HL-60 (cell line): ENCODE results near the gene MIPOL1.

Experiments
- DNase-seq, 2 experiments: peaks; one replicate each; pipeline ENCODE4 v3.0.0-alpha.2; 2010 to 2020; ENCODE audit warnings: low read depth in 1 of 2, low spot score in 1 of 2
- H3K27ac ChIP-seq: fragments of 250-450 bp; sonication (Bioruptor Pico); replicated peaks from 2 replicates; pipeline ENCODE4 v1.5.1; 2020; ENCODE audit warnings: mild to moderate bottlenecking, moderate library complexity
- H3K27me3 ChIP-seq: fragments of 250-450 bp; sonication (Bioruptor Pico); 2 replicates; pipeline ENCODE4 v1.5.1; 2021; ENCODE audit warnings: mild to moderate bottlenecking, moderate library complexity; ENCODE audit not compliant: insufficient read depth, poor library complexity, severe bottlenecking
- H3K4me3 ChIP-seq: replicated peaks from 2 replicates; pipeline ENCODE4 v1.5.1; 2011; ENCODE audit warnings: mild to moderate bottlenecking, control low read depth, low read length; ENCODE audit not compliant: insufficient read depth
- CTCF ChIP-seq: IDR thresholded peaks from one replicate; pipeline ENCODE4 v1.5.1; 2011; ENCODE audit warnings: low read length, control low read depth, inconsistent platforms; ENCODE audit not compliant: insufficient read depth
- GABPA ChIP-seq: IDR thresholded peaks from 2 replicates; pipeline ENCODE4 v1.6.1; 2012; ENCODE audit warnings: low read depth
- POLR2AphosphoS5 ChIP-seq: IDR thresholded peaks from 2 replicates; pipeline ENCODE4 v1.6.1; 2012; ENCODE audit warnings: low read depth
- REST ChIP-seq: IDR thresholded peaks from 2 replicates; pipeline ENCODE4 v1.6.1; 2012; ENCODE audit warnings: low read depth; ENCODE audit not compliant: insufficient replicate concordance
- SPI1 ChIP-seq: IDR thresholded peaks from 2 replicates; pipeline ENCODE4 v1.6.1; 2012; ENCODE audit warnings: low read depth, mild to moderate bottlenecking, borderline replicate concordance

Gene MIPOL1

GRCh38 chr14:37168721-37169120 is 29.0 kb upstream of the MIPOL1 start:
- no peak for TF ChIP-seq REST
- TF ChIP-seq CTCF: no peak
- no peak for TF ChIP-seq GABPA
- no peak for TF ChIP-seq POLR2AphosphoS5
- H3K27me3 ChIP-seq: peaks cover 22% of the 10 kb centered on the region
- DNase-seq: no peak

GRCh38 chr14:37170237-37170636 is 27.5 kb upstream of the MIPOL1 start:
- TF ChIP-seq CTCF (no peak), GABPA (no peak), REST (no peak), POLR2AphosphoS5 (no peak)
- Histone ChIP-seq H3K27ac (no peak overlapping the region), H3K27me3 (peaks cover 22% of the 10 kb centered on the region), H3K4me3 (no peak overlapping the region)
- no peak for DNase-seq

More at GRCh38 chr14:37168721-37169120, 29.0 kb upstream of the MIPOL1 start:
- H3K4me3 ChIP-seq: no peak overlapping the region
- H3K27ac ChIP-seq: no peak overlapping the region

- TF ChIP-seq CTCF (no peak), REST (no peak), SPI1 (no peak), GABPA (no peak), POLR2AphosphoS5 (no peak)
- Histone ChIP-seq H3K4me3 (no peak overlapping the region), H3K27me3 (peaks cover 22% of the 10 kb centered on the region), H3K27ac (no peak overlapping the region)
- DNase-seq: no peak
Measured at GRCh38 chr14:37170993-37171392, 26.7 kb upstream of the MIPOL1 start.
